HG03575 (cell line): ENCODE data around the gene GRIN2D.

Experiments used
- ATAC-seq: cut with Tn5 transposase; IDR thresholded peaks from one replicate; pipeline ENCODE4 v1.9.1; 2021; ENCODE audit not compliant: unreplicated experiment, insufficient number of reproducible peaks, low FRiP score; ENCODE audit errors: extremely low read depth

The GRIN2D gene

GRCh38 chr19:48393559-48394330 lies at the start of gene GRIN2D:
Gene GRIN2D, plus strand, starts transcription at chr19:48393668. Its CDS starts 4,725 bp downstream, at chr19:48398393.
- ATAC-seq, result no peak

GRCh38 chr19:48344892-48345291 lies 48.6 kb upstream of the GRIN2D start:
- no peak for ATAC-seq

GRCh38 chr19:48346191-48346590 lies 47.3 kb upstream of the GRIN2D start:
- no peak for ATAC-seq

- no peak for ATAC-seq
These were observed 45.4 kb upstream of the GRIN2D start for GRCh38 chr19:48348045-48348444.

GRCh38 chr19:48348737-48349136 lies 44.7 kb upstream of the GRIN2D start:
- ATAC-seq, result no peak

GRCh38 chr19:48350856-48351255 lies 42.6 kb upstream of the GRIN2D start:
- ATAC-seq, result no peak

- no peak for ATAC-seq
These were observed 42.1 kb upstream of the GRIN2D start for GRCh38 chr19:48351341-48351752.

- no peak for ATAC-seq
These were observed 39.8 kb upstream of the GRIN2D start for GRCh38 chr19:48353677-48354076.

GRCh38 chr19:48354332-48354992 lies 39.0 kb upstream of the GRIN2D start:
- ATAC-seq, result no peak

- no peak for ATAC-seq
These were observed 38.0 kb upstream of the GRIN2D start for GRCh38 chr19:48355365-48355954.

- ATAC-seq, result no peak
These were observed 34.3 kb upstream of the GRIN2D start for GRCh38 chr19:48359123-48359522.

GRCh38 chr19:48361912-48362311 lies 31.6 kb upstream of the GRIN2D start:
- no peak for ATAC-seq

GRCh38 chr19:48362716-48363499 lies 30.6 kb upstream of the GRIN2D start:
- no peak for ATAC-seq

GRCh38 chr19:48363500-48363809 lies 30.0 kb upstream of the GRIN2D start:
- ATAC-seq, result no peak

- peak; percentile 31 for ATAC-seq
These were observed 29.5 kb upstream of the GRIN2D start, which contains the start of the genes SYNGR4 and TMEM143 for GRCh38 chr19:48363810-48364597. Gene SYNGR4, plus strand, starts transcription at chr19:48364367. Its CDS starts 1,476 bp downstream, at chr19:48365843. Gene TMEM143, minus strand, starts transcription at chr19:48363940. Its CDS starts 20 bp downstream, at chr19:48363920.

GRCh38 chr19:48364598-48365348 lies 28.7 kb upstream of the GRIN2D start:
- ATAC-seq, result no peak

- ATAC-seq, result no peak
These were observed 27.9 kb upstream of the GRIN2D start for GRCh38 chr19:48365602-48366001.

- no peak for ATAC-seq
These were observed 25.6 kb upstream of the GRIN2D start for GRCh38 chr19:48367855-48368254.
